SK-N-MC (cell line): ENCODE results near the gene PLEKHA5.

Experiments used
- EZH2 ChIP-seq: fragments of 200-600 bp; sonication (generic); IDR thresholded peaks from one replicate; pipeline ENCODE4 v1.6.1; 2017; ENCODE audit warnings: antibody characterized with exemption
- POLR2AphosphoS5 ChIP-seq: IDR thresholded peaks from 2 replicates; pipeline ENCODE4 v1.6.1; 2012; ENCODE audit warnings: mild to moderate bottlenecking, low read depth, low read length, borderline replicate concordance

DNA sequence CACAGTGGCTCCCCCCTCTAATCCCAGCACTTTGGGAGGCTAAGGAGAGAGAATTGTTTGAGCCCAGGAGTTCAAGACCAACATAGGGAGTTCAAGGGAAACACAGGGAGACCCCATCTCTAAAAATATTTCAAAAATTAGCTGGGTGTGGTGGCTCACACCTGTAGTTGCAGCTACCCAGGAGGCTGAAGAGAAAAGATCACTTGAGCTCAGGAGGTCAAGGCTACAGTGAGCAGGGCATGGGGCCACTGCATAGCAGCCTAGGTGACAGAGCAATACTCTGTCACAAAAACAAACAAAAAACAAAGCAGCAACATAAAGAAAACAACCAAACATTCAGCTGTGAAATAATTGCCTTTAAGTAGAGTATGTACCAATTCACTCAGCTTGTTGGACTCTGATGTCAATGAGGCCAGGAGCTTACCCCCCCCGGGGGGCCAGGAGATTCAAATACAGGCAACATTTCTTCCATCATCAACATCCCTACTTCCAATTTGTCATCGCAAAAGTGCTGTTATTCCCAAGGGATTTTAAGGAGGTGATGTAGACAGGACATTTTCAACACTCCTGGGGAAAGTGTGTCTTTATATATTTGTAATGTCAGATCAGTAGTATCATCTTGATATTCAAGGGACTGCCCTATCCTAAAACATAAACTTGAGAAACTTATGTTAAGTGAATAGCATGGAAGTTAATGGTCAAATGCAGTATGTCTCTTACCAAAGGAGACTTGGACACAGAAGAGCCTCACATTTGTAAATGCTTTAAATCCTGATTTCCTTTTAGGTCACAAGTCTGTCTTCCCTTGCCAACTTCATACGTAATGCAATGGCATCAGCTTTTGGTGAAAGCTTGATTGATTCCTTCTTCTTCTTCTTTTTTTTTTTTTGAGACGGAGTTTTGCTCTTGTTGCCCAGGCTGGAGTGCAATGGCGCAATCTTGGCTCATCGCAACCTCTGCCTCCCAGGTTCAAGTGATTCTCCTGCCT lies 269.1 kb downstream of the PLEKHA5 start:
- TF ChIP-seq POLR2AphosphoS5 (no peak), EZH2 (no peak)
